CD14-positive monocyte (primary cell): ENCODE data around the gene CFAP74. TPM values are rescaled to one million over a fixed set of nuclear protein-coding genes. Genes with fewer than 3 reads are reported as not detected.

Experiments
- DNase-seq, 3 donors: peaks; one replicate each; pipeline ENCODE4 v3.0.0-alpha.2; 2011 to 2022
- H2AFZ ChIP-seq: 2 replicates; pipeline ENCODE4 v1.6.0; 2012; ENCODE audit warnings: mild to moderate bottlenecking, low read depth, low read length, inconsistent platforms; ENCODE audit not compliant: insufficient read depth, poor library complexity, severe bottlenecking
- H3K27ac ChIP-seq, 2 donors: 1 replicate in 1 of 2; 2 replicates in 1 of 2; pipeline ENCODE4 v1.5.1; 2012 to 2013; ENCODE audit warnings: low read length in 2 of 2, control low read depth in 1 of 2, inconsistent platforms in 1 of 2, low read depth in 1 of 2, mild to moderate bottlenecking in 1 of 2
- H3K27me3 ChIP-seq, 2 donors: one replicate each; pipeline versions ENCODE4 v1.6.0 to v1.6.1; 2011 to 2013; ENCODE audit warnings: low read length in 2 of 2; ENCODE audit not compliant: control insufficient read depth in 2 of 2, insufficient read depth in 2 of 2
- H3K36me3 ChIP-seq, 2 donors: replicated peaks in 1 of 2; 1 replicate in 1 of 2; 2 replicates in 1 of 2; pipeline versions ENCODE4 v1.5.1 to v1.6.1; 2012 to 2013; ENCODE audit warnings: low read length in 2 of 2, control low read depth in 1 of 2, inconsistent platforms in 1 of 2, mild to moderate bottlenecking in 1 of 2; ENCODE audit not compliant: insufficient read depth in 2 of 2, control insufficient read depth in 1 of 2
- H3K4me1 ChIP-seq, 2 donors: 1 replicate in 1 of 2; 2 replicates in 1 of 2; pipeline versions ENCODE4 v1.5.1 to v1.6.1; 2012 to 2013; ENCODE audit warnings: low read length in 2 of 2, control low read depth in 1 of 2, inconsistent platforms in 1 of 2, mild to moderate bottlenecking in 1 of 2, moderate library complexity in 1 of 2; ENCODE audit not compliant: insufficient read depth in 2 of 2, control insufficient read depth in 1 of 2
- H3K4me2 ChIP-seq: replicated peaks from 2 replicates; pipeline ENCODE3; 2012; ENCODE audit warnings: low read length, moderate library complexity, mild to moderate bottlenecking; ENCODE audit not compliant: poor library complexity, severe bottlenecking; ENCODE audit errors: extremely low read depth
- H3K4me3 ChIP-seq, 3 experiments: fragments of 200-600 bp in 1 of 3; sonication (generic) in 1 of 3; replicated peaks in 1 of 3; 1 replicate in 2 of 3; 2 replicates in 1 of 3; pipeline ENCODE4 v1.5.1; 2011 to 2013; ENCODE audit warnings: low read length in 3 of 3, mild to moderate bottlenecking in 3 of 3, control low read depth in 2 of 3, low read depth in 2 of 3, inconsistent platforms in 1 of 3, moderate library complexity in 1 of 3
- H3K79me2 ChIP-seq: 2 replicates; pipeline ENCODE4 v1.6.0; 2012; ENCODE audit warnings: mild to moderate bottlenecking, control low read depth, inconsistent platforms, low read length, moderate library complexity; ENCODE audit not compliant: insufficient read depth
- H3K9ac ChIP-seq: 2 replicates; pipeline ENCODE4 v1.6.0; 2017; ENCODE audit warnings: low read length, mild to moderate bottlenecking; ENCODE audit not compliant: insufficient read depth, poor library complexity, severe bottlenecking
- H3K9me3 ChIP-seq, 2 donors: replicated peaks in 1 of 2; 1 replicate in 1 of 2; 2 replicates in 1 of 2; pipeline versions ENCODE4 v1.5.1 to v1.6.1; 2012 to 2013; ENCODE audit warnings: low read length in 2 of 2, control low read depth in 1 of 2; ENCODE audit not compliant: control insufficient read depth in 1 of 2, insufficient read depth in 1 of 2
- H4K20me1 ChIP-seq: 2 replicates; pipeline ENCODE4 v1.6.0; 2012; ENCODE audit warnings: mild to moderate bottlenecking, low read length, control low read depth, moderate library complexity; ENCODE audit not compliant: insufficient read depth
- H3K27ac Mint-ChIP-seq, 7 donors: one replicate each; pipeline ENCODE4 v1.8.0; 2020; ENCODE audit warnings: mild to moderate bottlenecking in 7 of 7, mixed read lengths in 7 of 7, moderate library complexity in 6 of 7, inconsistent platforms in 2 of 7
- H3K27me3 Mint-ChIP-seq, 3 donors: one replicate each; pipeline ENCODE4 v1.8.0; 2021 to 2022; ENCODE audit warnings: low read depth in 3 of 3, mild to moderate bottlenecking in 3 of 3, mixed read lengths in 3 of 3, moderate library complexity in 3 of 3, inconsistent platforms in 1 of 3
- H3K36me3 Mint-ChIP-seq, 2 donors: one replicate each; pipeline ENCODE4 v1.8.0; 2020; ENCODE audit warnings: mixed read lengths in 2 of 2, inconsistent platforms in 1 of 2, mild to moderate bottlenecking in 1 of 2
- H3K4me1 Mint-ChIP-seq: one replicate; pipeline ENCODE4 v1.8.0; 2020; ENCODE audit warnings: mild to moderate bottlenecking, mixed read lengths
- H3K4me3 Mint-ChIP-seq, 2 donors: one replicate each; pipeline ENCODE4 v1.8.0; 2020; ENCODE audit warnings: mild to moderate bottlenecking in 2 of 2, mixed read lengths in 2 of 2, moderate library complexity in 1 of 2
- H3K9me3 Mint-ChIP-seq, 7 donors: one replicate each; pipeline ENCODE4 v1.8.0; 2020 to 2022; ENCODE audit warnings: mixed read lengths in 7 of 7, mild to moderate bottlenecking in 6 of 7, moderate library complexity in 6 of 7, inconsistent platforms in 2 of 7
- CTCF ChIP-seq: fragments of 200-600 bp; IDR thresholded peaks from one replicate; pipeline ENCODE4 v1.8.0; 2022; ENCODE audit warnings: antibody characterized with exemption, mild to moderate bottlenecking
- WGBS: methylation state at CpG from one replicate; pipeline ENCODE4 v1.1.5; 2013; ENCODE audit warnings: missing lambda C conversion rate; ENCODE audit not compliant: insufficient coverage; 5-methylcytosine and 5-hydroxymethylcytosine counted together
- intact Hi-C, 2 donors: fragments of 100-400 bp; cut with micrococcal nuclease; formaldehyde crosslinking; loops; one replicate each; pipeline versions ENCODE4 v1.15.0 to v1.15.1; 2023
- polyA plus RNA-seq, 3 donors: library from polyadenylated mRNA; depleted of rRNA in 1 of 3; unstranded in 2 of 3; stranded (reverse) in 1 of 3; fragments of 300-500 nt in 2 of 3; fragments of >200 nt in 1 of 3; fragmentation: Illumina TruSeq in 2 of 3; gene quantifications; 1 replicate in 2 of 3; 2 replicates in 1 of 3; pipeline ENCODE4 v1.2.3, GENCODE V29; 2012 to 2021

Gene CFAP74
- polyA plus RNA-seq, 3 donors, result not detected

- WGBS, result 87% methylated on average over 10 of the region's 11 CpGs
- no peak overlapping the region for H3K9ac ChIP-seq
- H3K27ac ChIP-seq, result no peak overlapping the region
- H3K4me1 Mint-ChIP-seq, result peaks cover 3% of the 10 kb centered on the region
- H3K4me2 ChIP-seq, result no peak overlapping the region
- no peak overlapping the region for H3K4me3 Mint-ChIP-seq
- no peak overlapping the region for H3K4me3 ChIP-seq
- no peaks in the 10 kb centered on the region for H4K20me1 ChIP-seq
- H3K27ac Mint-ChIP-seq, result peak overlapping the region in 1 of 7 donors; percentile 75
- peaks cover 3 to 10% (median 8%) of the 10 kb centered on the region in 3 donors for H3K27me3 Mint-ChIP-seq
- intact Hi-C loops, result no loop called here
- peaks cover 12 to 29% (median 21%) of the 10 kb centered on the region in 7 donors for H3K9me3 Mint-ChIP-seq
- DNase-seq, result no peak
- TF ChIP-seq CTCF, result no peak
- H3K9me3 ChIP-seq, result peaks cover 10 to 38% of the 10 kb centered on the region in 2 donors
- H3K4me1 ChIP-seq, result no peaks in the 10 kb centered on the region
- H3K36me3 Mint-ChIP-seq, result no peaks in the 10 kb centered on the region
- no peaks in the 10 kb centered on the region for H3K27me3 ChIP-seq
- H2AFZ ChIP-seq, result no peak overlapping the region
- H3K79me2 ChIP-seq, result no peaks in the 10 kb centered on the region
- no peaks in the 10 kb centered on the region for H3K36me3 ChIP-seq
These were observed 25.5 kb downstream of the CFAP74 start for GRCh38 chr1:1978108-1978507.

GRCh38 chr1:1976031-1976430 is 27.6 kb downstream of the CFAP74 start:
- no peak overlapping the region for H3K27ac Mint-ChIP-seq
- H3K36me3 Mint-ChIP-seq, result no peaks in the 10 kb centered on the region
- H3K79me2 ChIP-seq, result no peaks in the 10 kb centered on the region
- intact Hi-C loops, result no loop called here
- no peak for DNase-seq
- H3K4me3 ChIP-seq, result no peak overlapping the region
- H3K27me3 ChIP-seq, result no peaks in the 10 kb centered on the region
- no peak for TF ChIP-seq CTCF
- H3K9ac ChIP-seq, result no peak overlapping the region
- H3K9me3 Mint-ChIP-seq, result peaks cover 13 to 27% (median 18%) of the 10 kb centered on the region in 7 donors
- no peak overlapping the region for H3K27ac ChIP-seq
- no peak overlapping the region for H2AFZ ChIP-seq
- no peaks in the 10 kb centered on the region for H3K36me3 ChIP-seq
- H3K4me1 ChIP-seq, result no peaks in the 10 kb centered on the region
- H3K4me3 Mint-ChIP-seq, result peak overlapping the region in 1 of 2 donors; percentile 21
- H3K27me3 Mint-ChIP-seq, result peaks cover 3 to 13% (median 8%) of the 10 kb centered on the region in 3 donors
- H4K20me1 ChIP-seq, result no peaks in the 10 kb centered on the region
- WGBS, result 87% methylated on average over 6 of the region's 19 CpGs
- H3K4me2 ChIP-seq, result no peak overlapping the region
- peaks cover 3% of the 10 kb centered on the region for H3K4me1 Mint-ChIP-seq
- peaks cover 7 to 22% of the 10 kb centered on the region in 2 donors for H3K9me3 ChIP-seq
